Lung (tissue), 16 donors: Measurements from ENCODE around the gene NAPSA. TPM values are rescaled to one million over a fixed set of nuclear protein-coding genes. Genes with fewer than 3 reads are reported as not detected.

Experiments
- ATAC-seq: fragments of 200-7000 bp; cut with Tn5 transposase; one replicate; pipeline ENCODE4 v1.9.1; 2020; ENCODE audit warnings: moderate number of reproducible peaks; ENCODE audit not compliant: insufficient read depth, low FRiP score
- DNase-seq, 3 donors: peaks; one replicate each; pipeline ENCODE4 v3.0.0-alpha.2; 2013 to 2017
- H3K27ac ChIP-seq, 2 donors: one replicate each; pipeline ENCODE4 v1.5.1; 2013; ENCODE audit warnings: mild to moderate bottlenecking in 2 of 2, moderate library complexity in 2 of 2, control low read depth in 1 of 2, inconsistent platforms in 1 of 2, low read depth in 1 of 2, low read length in 1 of 2
- H3K27me3 ChIP-seq, 3 donors: one replicate each; pipeline ENCODE4 v1.5.1; 2013; ENCODE audit warnings: low read length in 2 of 3; ENCODE audit not compliant: control insufficient read depth in 3 of 3, insufficient read depth in 3 of 3
- H3K36me3 ChIP-seq, 4 donors: one replicate each; pipeline ENCODE4 v1.5.1; 2013; ENCODE audit warnings: low read length in 4 of 4, mild to moderate bottlenecking in 1 of 4, moderate library complexity in 1 of 4; ENCODE audit not compliant: control insufficient read depth in 4 of 4, insufficient read depth in 4 of 4
- H3K4me1 ChIP-seq, 5 donors: one replicate each; pipeline ENCODE4 v1.5.1; 2013; ENCODE audit warnings: low read length in 5 of 5, mild to moderate bottlenecking in 2 of 5, moderate library complexity in 1 of 5; ENCODE audit not compliant: control insufficient read depth in 5 of 5, insufficient read depth in 5 of 5
- H3K4me3 ChIP-seq: one replicate; pipeline ENCODE4 v1.5.1; 2013; ENCODE audit warnings: mild to moderate bottlenecking, control low read depth, moderate library complexity
- H3K9ac ChIP-seq, 2 donors: one replicate each; pipeline ENCODE4 v1.5.1; 2013; ENCODE audit warnings: low read length in 2 of 2, control low read depth in 1 of 2; ENCODE audit not compliant: insufficient read depth in 1 of 2
- H3K9me3 ChIP-seq, 4 donors: one replicate each; pipeline ENCODE4 v1.5.1; 2013; ENCODE audit warnings: low read length in 3 of 4, mild to moderate bottlenecking in 1 of 4, moderate library complexity in 1 of 4; ENCODE audit not compliant: control insufficient read depth in 4 of 4, insufficient read depth in 3 of 4
- WGBS, 2 donors: extraction: QIAGEN DNeasy Blood & Tissue Kit; methylation state at CpG; one replicate each; pipeline ENCODE4 v1.1.7; 2013; 5-methylcytosine and 5-hydroxymethylcytosine counted together
- long read RNA-seq, 5 donors: transcript quantifications; one replicate each; lab custom pipeline, GENCODE V29; 2026
- polyA plus RNA-seq, 2 donors: library from polyadenylated mRNA; stranded (reverse); fragments of 200-250 nt; gene quantifications; one replicate each; pipeline ENCODE4 v1.2.1, GENCODE V29; 2013
- total RNA-seq, 2 donors: library from RNA; depleted of rRNA in 1 of 2; stranded (reverse); fragments of >200 nt in 1 of 2; gene quantifications; one replicate each; pipeline ENCODE4 v1.2.1, GENCODE V29; 2014 to 2021
- TF ChIP-seq, protein P1 (sequence below): IDR thresholded peaks from 2 replicates; pipeline ENCODE4 v1.5.1; 2012; ENCODE audit warnings: mild to moderate bottlenecking; ENCODE audit errors: control extremely low read depth, extremely low read depth
- donor health status: control.
- donor health status: control.
- donor health status: Bipolar disorder and iron deficiency.
- donor health status: healthy.
- donor health status: DM: yes; HTN: yes; CAD: no.

NAPSA gene
- total RNA-seq (1,000 to 10,000 TPM in 1 of 2 donors, 100 to 1,000 TPM in 1; 655 to 1,838 TPM), polyA plus RNA-seq (1,000 to 10,000 TPM; 1,027 to 2,584 TPM)
- long read RNA-seq, donor 1, partial matches to known transcripts = 0 of 5 reads
- long read RNA-seq, donor 1, other reads (novel, unspliced or antisense) = 0 of 5 reads
- long read RNA-seq, donor 2, transcript NAPSA-201 (9 exons, 1,548 nt) = major isoform, 5 of 5 reads
- long read RNA-seq, donor 2, partial matches to known transcripts = 0 of 5 reads
- long read RNA-seq, donor 2, other reads (novel, unspliced or antisense) = 0 of 5 reads
- long read RNA-seq, donor 3, transcript NAPSA-201 (9 exons, 1,548 nt) = major isoform, 11 of 16 reads
- long read RNA-seq, donor 3, partial matches to known transcripts = 5 of 16 reads
- long read RNA-seq, donor 3, other reads (novel, unspliced or antisense) = 0 of 16 reads
- long read RNA-seq, donor 4, partial matches to known transcripts = 0 of 1 reads
- long read RNA-seq, donor 4, other reads (novel, unspliced or antisense) = 0 of 1 reads
- long read RNA-seq, donor 5, transcript NAPSA-201 (9 exons, 1,548 nt) = major isoform, 6 of 77 reads
- long read RNA-seq, donor 5, partial matches to known transcripts = 57 of 77 reads
- long read RNA-seq, donor 5, other reads (novel, unspliced or antisense) = 13 of 77 reads

DNA sequence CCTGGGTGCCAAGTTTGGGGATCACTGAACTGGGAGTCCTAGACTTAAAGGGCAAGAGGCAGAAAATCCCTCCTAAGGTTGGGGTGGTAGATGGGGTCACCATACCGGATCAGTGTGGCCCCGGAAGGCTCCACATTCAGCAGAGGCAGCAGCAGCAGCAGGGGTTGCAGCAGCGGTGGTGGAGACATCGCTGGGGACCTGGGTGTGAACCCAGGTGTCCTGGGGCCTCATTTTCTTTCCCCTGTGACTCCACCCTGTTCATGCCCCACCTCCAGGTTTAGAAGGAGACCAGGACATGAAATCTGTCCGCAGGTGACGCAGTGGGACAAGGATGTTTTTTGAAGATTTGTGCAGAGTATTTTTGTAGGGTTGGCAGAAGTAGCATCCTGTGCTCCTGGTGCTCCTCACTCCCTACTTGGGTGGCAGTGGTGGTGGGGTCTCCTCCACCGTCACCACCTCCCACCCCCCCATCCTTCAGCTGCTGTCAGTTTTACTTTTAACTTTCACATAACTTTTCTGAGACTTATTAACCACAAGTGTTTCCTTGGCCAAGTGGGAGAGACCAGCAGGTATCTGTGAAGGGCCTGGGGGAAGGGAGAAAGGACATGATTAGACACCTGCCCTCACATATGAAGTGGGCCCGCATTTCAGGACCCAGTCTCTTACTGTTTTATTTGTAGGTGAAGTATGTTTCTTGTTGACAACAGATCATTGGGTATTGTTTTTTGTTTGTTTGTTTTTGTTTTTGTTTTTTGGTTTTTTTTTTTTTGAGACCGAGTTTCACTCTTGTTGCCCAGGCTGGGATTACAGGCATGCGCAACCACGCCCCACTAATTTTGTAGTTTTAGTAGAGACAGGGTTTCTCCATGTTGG, at the start of gene NAPSA:
TSS of gene NAPSA (minus strand) at position 206 of the 873 bp plus-strand sequence. CDS start at position 188, 18 bp downstream.
- WGBS, 2 donors = 65 to 80% methylated on average over 11 of the region's 11 CpGs
- Histone ChIP-seq H3K36me3 (peaks cover 0 to 2% (median 0%) of the 10 kb centered on the region in 4 donors), H3K4me1 (peaks cover 0 to 10% (median 4%) of the 10 kb centered on the region in 5 donors), H3K27me3 (no peaks in the 10 kb centered on the region), H3K9me3 (no peaks in the 10 kb centered on the region), H3K4me3 (no peak within 1 kb of the TSS), H3K27ac (peak within 1 kb of the TSS in 1 of 2 donors; percentile 62), H3K9ac (no peak within 1 kb of the TSS)
- peak in 2 of 3 donors; percentile 38 to 71 for DNase-seq
- TF ChIP-seq, protein P1, sequence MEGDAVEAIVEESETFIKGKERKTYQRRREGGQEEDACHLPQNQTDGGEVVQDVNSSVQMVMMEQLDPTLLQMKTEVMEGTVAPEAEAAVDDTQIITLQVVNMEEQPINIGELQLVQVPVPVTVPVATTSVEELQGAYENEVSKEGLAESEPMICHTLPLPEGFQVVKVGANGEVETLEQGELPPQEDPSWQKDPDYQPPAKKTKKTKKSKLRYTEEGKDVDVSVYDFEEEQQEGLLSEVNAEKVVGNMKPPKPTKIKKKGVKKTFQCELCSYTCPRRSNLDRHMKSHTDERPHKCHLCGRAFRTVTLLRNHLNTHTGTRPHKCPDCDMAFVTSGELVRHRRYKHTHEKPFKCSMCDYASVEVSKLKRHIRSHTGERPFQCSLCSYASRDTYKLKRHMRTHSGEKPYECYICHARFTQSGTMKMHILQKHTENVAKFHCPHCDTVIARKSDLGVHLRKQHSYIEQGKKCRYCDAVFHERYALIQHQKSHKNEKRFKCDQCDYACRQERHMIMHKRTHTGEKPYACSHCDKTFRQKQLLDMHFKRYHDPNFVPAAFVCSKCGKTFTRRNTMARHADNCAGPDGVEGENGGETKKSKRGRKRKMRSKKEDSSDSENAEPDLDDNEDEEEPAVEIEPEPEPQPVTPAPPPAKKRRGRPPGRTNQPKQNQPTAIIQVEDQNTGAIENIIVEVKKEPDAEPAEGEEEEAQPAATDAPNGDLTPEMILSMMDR = no peak
- ATAC-seq = no peak

DNA sequence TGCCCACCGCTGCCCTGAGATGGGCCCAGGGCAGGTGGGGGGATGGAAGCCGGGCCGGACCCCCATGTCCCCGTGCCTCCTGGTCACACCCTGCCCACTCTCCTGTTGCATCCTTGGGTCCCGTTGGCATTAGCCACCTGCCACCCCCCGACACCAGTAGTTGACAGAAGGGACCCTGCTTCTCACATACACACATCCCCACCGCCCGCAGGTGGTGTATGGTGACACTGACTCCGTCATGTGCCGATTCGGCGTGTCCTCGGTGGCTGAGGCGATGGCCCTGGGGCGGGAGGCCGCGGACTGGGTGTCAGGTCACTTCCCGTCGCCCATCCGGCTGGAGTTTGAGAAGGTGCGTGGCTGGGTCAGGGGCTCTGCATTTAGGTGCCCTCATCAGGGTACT, 48.1 kb upstream of the NAPSA start:
- Histone ChIP-seq H3K27ac (no peak overlapping the region), H3K36me3 (peaks cover 0 to 25% (median 4%) of the 10 kb centered on the region in 4 donors), H3K4me1 (no peaks in the 10 kb centered on the region), H3K9ac (no peak overlapping the region), H3K27me3 (peaks cover 0 to under 1% (median 0%) of the 10 kb centered on the region in 3 donors), H3K9me3 (no peaks in the 10 kb centered on the region), H3K4me3 (no peak overlapping the region)
- WGBS, 2 donors = 96% methylated on average over 21 of the region's 21 CpGs
- TF ChIP-seq, protein P1 = no peak
- no peak for DNase-seq
- ATAC-seq = no peak

DNA sequence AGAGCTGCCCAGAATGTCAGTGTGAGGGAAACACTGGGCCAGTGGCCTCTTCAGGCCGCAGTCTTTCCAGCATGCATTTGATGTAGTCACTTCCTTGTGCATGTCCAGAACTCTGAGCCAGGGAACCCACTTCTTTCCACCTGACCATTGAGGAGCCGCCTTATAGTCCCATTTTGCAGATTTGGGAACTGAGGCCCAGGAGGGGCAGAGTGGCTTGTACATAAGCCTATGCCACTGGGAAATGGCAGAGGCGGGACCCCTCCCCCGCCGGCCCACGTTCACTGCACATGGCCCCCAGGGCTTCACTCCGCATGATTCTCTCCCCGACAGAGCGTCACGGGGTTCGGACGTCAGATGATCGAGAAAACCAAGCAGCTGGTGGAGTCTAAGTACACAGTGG, 47.7 kb upstream of the NAPSA start:
- Histone ChIP-seq H3K27ac (no peak overlapping the region), H3K9ac (no peak overlapping the region), H3K4me1 (no peaks in the 10 kb centered on the region), H3K36me3 (peaks cover 0 to 28% (median 4%) of the 10 kb centered on the region in 4 donors), H3K27me3 (no peaks in the 10 kb centered on the region), H3K9me3 (no peaks in the 10 kb centered on the region), H3K4me3 (no peak overlapping the region)
- WGBS, 2 donors = 95% methylated on average over 13 of the region's 13 CpGs
- DNase-seq (no peak), ATAC-seq (no peak)
- TF ChIP-seq, protein P1 = no peak
